ENCODE data around the gene RSBN1L. TPM values are rescaled to one million over a fixed set of nuclear protein-coding genes. Genes with fewer than 3 reads are reported as not detected.

RSBN1L gene
- total RNA-seq, 4 donors from 2014 or later, result 13.7 to 26.2 (median 19.8) TPM

- no peaks in the 10 kb centered on the region for H3K36me3 ChIP-seq
- H3K4me3 ChIP-seq, result peak overlapping the region in 3 of 4 donors; percentile 69 to 98 (median 83)
- H3K27me3 ChIP-seq, result no peaks in the 10 kb centered on the region
- H3K9me3 ChIP-seq, result no peaks in the 10 kb centered on the region
- TF ChIP-seq POLR2AphosphoS5 (IDR thresholded peaks at IDR 0.05) (no peak), CTCF (IDR thresholded peaks at IDR 0.05) (no peak), POLR2A (IDR thresholded peaks at IDR 0.05) (no peak)
- peak overlapping the region in 3 of 4 donors; percentile 87 to 96 (median 89) for H3K27ac ChIP-seq
- WGBS, 2 donors (ENCODE audit: low coverage in 1 of 2), result 26 to 51% methylated on average over 5 of the region's 5 CpGs
- intact Hi-C loops (cut with DNase I; ENCODE audit: low total_unique reads), result no loop called here
- peaks cover 0 to 62% (median 39%) of the 10 kb centered on the region in 4 donors for H3K4me1 ChIP-seq
- in situ Hi-C loops (cut with MboI; ENCODE audit: low pct_ligation_motif_present in 1 of 4, low pct_unique_long_range_greater_than_20kb in 1 of 4, low sequenced_read_pairs in 3 of 4), result no loop called here
- DNase-seq, result no peak
These were observed 100.7 kb downstream of the RSBN1L start for GRCh38 chr7:77796960-77797359.

- peak; percentile 47 for DNase-seq
- in situ Hi-C loops (cut with MboI; ENCODE audit: low pct_ligation_motif_present in 1 of 4, low pct_unique_long_range_greater_than_20kb in 1 of 4, low sequenced_read_pairs in 3 of 4) (no loop called here), intact Hi-C loops (cut with DNase I; ENCODE audit: low total_unique reads) (no loop called here)
- WGBS, 2 donors (ENCODE audit: low coverage in 1 of 2), result 0% methylated on average over 5 to 32 of the region's 35 CpGs
- H3K27me3 ChIP-seq, result no peaks in the 10 kb centered on the region
- no peaks in the 10 kb centered on the region for H3K9me3 ChIP-seq
- TF ChIP-seq POLR2A (IDR thresholded peaks at IDR 0.05), result peak; percentile 32
- no peak for TF ChIP-seq CTCF (IDR thresholded peaks at IDR 0.05)
- TF ChIP-seq POLR2AphosphoS5 (IDR thresholded peaks at IDR 0.05), result peak in 1 of 3 donors; percentile 19
- H3K4me3 ChIP-seq, result peak overlapping the region; percentile 69 to 98 (median 78)
- peak overlapping the region; percentile 87 to 96 (median 89) for H3K27ac ChIP-seq
- H3K4me1 ChIP-seq, result peaks cover 0 to 61% (median 39%) of the 10 kb centered on the region in 4 donors
- no peaks in the 10 kb centered on the region for H3K36me3 ChIP-seq
These were observed 101.6 kb downstream of the RSBN1L start for GRCh38 chr7:77797734-77798393.

DNA sequence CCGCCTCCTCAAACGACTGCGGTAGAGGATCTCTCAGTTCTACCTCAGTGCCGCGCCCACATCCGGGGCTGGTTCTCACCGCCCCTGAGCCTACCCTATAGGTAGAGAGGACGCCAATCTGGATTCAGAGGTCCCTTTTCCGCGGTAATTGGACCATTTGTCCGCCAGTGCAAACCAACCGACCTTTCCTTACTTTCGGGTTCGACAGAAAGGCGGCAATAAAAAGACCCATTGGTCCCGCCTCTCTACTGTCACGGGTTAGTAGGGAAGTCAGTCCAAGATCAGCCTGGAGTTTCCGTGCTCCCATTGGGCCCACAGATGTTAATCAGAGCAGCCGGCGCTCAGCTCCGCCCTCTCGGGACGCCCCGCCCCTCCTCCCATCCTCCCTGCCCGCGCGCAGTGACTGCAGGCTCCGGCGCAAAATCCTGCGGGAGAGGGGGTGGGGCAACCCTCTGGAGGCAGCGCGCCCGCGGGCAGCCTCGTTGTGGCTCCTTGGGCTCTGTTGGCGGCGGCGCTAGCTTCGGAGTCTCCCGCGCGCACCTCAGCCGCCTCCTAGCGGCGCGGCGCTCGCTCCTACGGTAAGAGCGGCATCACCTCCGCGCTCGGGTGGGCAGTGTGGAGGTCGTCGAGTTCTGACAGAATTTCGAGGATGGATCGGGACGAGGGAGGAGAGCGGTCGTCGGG is 102.3 kb downstream of the RSBN1L start, which contains the start of the genes PHTF2 and TMEM60:
Gene PHTF2 (plus strand): TSS at position 380 of the 684 bp plus-strand sequence.
Gene TMEM60 (minus strand): TSS at position 41 of the 684 bp plus-strand sequence. CDS start 4,061 bp downstream, outside the sequence.
- Histone ChIP-seq H3K27ac (peak within 1 kb of the TSS; percentile 89 to 96 (median 92)), H3K9me3 (no peaks in the 10 kb centered on the region), H3K27me3 (no peaks in the 10 kb centered on the region), H3K4me3 (peak within 1 kb of the TSS; percentile 72 to 98 (median 88)), H3K36me3 (no peaks in the 10 kb centered on the region), H3K4me1 (peaks cover 0 to 61% (median 39%) of the 10 kb centered on the region in 4 donors)
- TF ChIP-seq EP300 (IDR thresholded peaks at IDR 0.05; ENCODE audit: low read depth) (peak; percentile 18), POLR2A (IDR thresholded peaks at IDR 0.05) (peak; percentile 84), POLR2AphosphoS5 (IDR thresholded peaks at IDR 0.05) (peak; percentile 91 to 96 (median 93)), CTCF (IDR thresholded peaks at IDR 0.05) (peak; percentile 41 to 77 (median 49))
- peak; percentile 99 for DNase-seq
- in situ Hi-C loops (cut with MboI; ENCODE audit: low pct_ligation_motif_present in 1 of 4, low pct_unique_long_range_greater_than_20kb in 1 of 4, low sequenced_read_pairs in 3 of 4), result no loop called here
- WGBS, 2 donors (ENCODE audit: low coverage in 1 of 2), result 0 to 1% methylated on average over 9 to 51 of the region's 61 CpGs
- intact Hi-C loops (cut with DNase I; ENCODE audit: low total_unique reads), result no loop called here

Measured in transverse colon (tissue), 4 donors.